Liver (tissue), 9 donors: ENCODE measurements around the gene PTPRN2. TPM values are rescaled to one million over a fixed set of nuclear protein-coding genes. Genes with fewer than 3 reads are reported as not detected.

Experiments
- DNase-seq: peaks from one replicate; pipeline ENCODE4 v3.0.0-alpha.2; 2017; ENCODE audit warnings: low spot score
- H3K27ac ChIP-seq, 2 donors: one replicate each; pipeline ENCODE4 v1.7.0; 2013; ENCODE audit warnings: inconsistent platforms in 2 of 2, low read length in 2 of 2, control low read depth in 1 of 2, low read depth in 1 of 2, mild to moderate bottlenecking in 1 of 2
- H3K27me3 ChIP-seq, 4 donors: one replicate each; pipeline versions ENCODE4 v1.6.1 to v1.7.0; 2013; ENCODE audit warnings: low read length in 3 of 4, inconsistent platforms in 1 of 4, mild to moderate bottlenecking in 1 of 4, moderate library complexity in 1 of 4; ENCODE audit not compliant: control insufficient read depth in 4 of 4, insufficient read depth in 4 of 4
- H3K36me3 ChIP-seq, 4 donors: one replicate each; pipeline versions ENCODE4 v1.6.1 to v1.7.0; 2013; ENCODE audit warnings: low read length in 3 of 4, mild to moderate bottlenecking in 3 of 4, low read depth in 1 of 4, moderate library complexity in 1 of 4; ENCODE audit not compliant: control insufficient read depth in 4 of 4, insufficient read depth in 3 of 4
- H3K4me1 ChIP-seq, 4 donors: one replicate each; pipeline versions ENCODE4 v1.6.1 to v1.7.0; 2013; ENCODE audit warnings: low read length in 3 of 4, mild to moderate bottlenecking in 3 of 4, moderate library complexity in 1 of 4; ENCODE audit not compliant: control insufficient read depth in 4 of 4, insufficient read depth in 4 of 4
- H3K4me3 ChIP-seq, 3 donors: one replicate each; pipeline versions ENCODE4 v1.6.1 to v1.7.0; 2013; ENCODE audit warnings: low read length in 3 of 3, control low read depth in 1 of 3, low read depth in 1 of 3, mild to moderate bottlenecking in 1 of 3
- H3K9ac ChIP-seq, 2 donors: one replicate each; pipeline ENCODE4 v1.7.0; 2013; ENCODE audit warnings: low read length in 2 of 2, mild to moderate bottlenecking in 2 of 2, moderate library complexity in 2 of 2, control low read depth in 1 of 2, low read depth in 1 of 2
- H3K9me3 ChIP-seq, 4 donors: one replicate each; pipeline versions ENCODE4 v1.6.1 to v1.7.0; 2013; ENCODE audit warnings: low read length in 3 of 4; ENCODE audit not compliant: control insufficient read depth in 4 of 4
- ATF3 ChIP-seq: IDR thresholded peaks from 2 replicates; pipeline ENCODE4 v1.6.1; 2016; ENCODE audit warnings: antibody characterized with exemption
- CTCF ChIP-seq: fragments of 150-350 bp; IDR thresholded peaks from 2 replicates; pipeline ENCODE4 v1.5.1; 2017; ENCODE audit warnings: improper control_type of control experiment, low read depth, low read length; ENCODE audit not compliant: missing input control
- EGR1 ChIP-seq, 2 donors: IDR thresholded peaks; 2 replicates each; pipeline ENCODE4 v1.6.1; 2016 to 2018; ENCODE audit warnings: antibody characterized with exemption in 2 of 2, low read depth in 2 of 2
- FOXA1 ChIP-seq: IDR thresholded peaks from 2 replicates; pipeline ENCODE4 v1.6.1; 2016; ENCODE audit warnings: antibody characterized with exemption
- FOXA2 ChIP-seq: IDR thresholded peaks from 2 replicates; pipeline ENCODE4 v1.6.1; 2016; ENCODE audit warnings: antibody characterized with exemption
- HNF4G ChIP-seq: IDR thresholded peaks from 2 replicates; pipeline ENCODE4 v1.6.1; 2016; ENCODE audit warnings: antibody characterized with exemption
- NR2F2 ChIP-seq: IDR thresholded peaks from 2 replicates; pipeline ENCODE4 v1.6.1; 2016; ENCODE audit warnings: antibody characterized with exemption
- RAD21 ChIP-seq, 2 donors: IDR thresholded peaks; 2 replicates each; pipeline ENCODE4 v1.6.1; 2016; ENCODE audit warnings: antibody characterized with exemption in 2 of 2, mild to moderate bottlenecking in 2 of 2
- REST ChIP-seq: IDR thresholded peaks from 2 replicates; pipeline ENCODE4 v1.6.1; 2016; ENCODE audit warnings: antibody characterized with exemption, mild to moderate bottlenecking
- RXRA ChIP-seq, 2 donors: IDR thresholded peaks; 2 replicates each; pipeline ENCODE4 v1.6.1; 2017 to 2018; ENCODE audit warnings: antibody characterized with exemption in 2 of 2, mild to moderate bottlenecking in 1 of 2
- SP1 ChIP-seq: IDR thresholded peaks from 2 replicates; pipeline ENCODE4 v1.6.1; 2018; ENCODE audit warnings: antibody characterized with exemption, mild to moderate bottlenecking
- TAF1 ChIP-seq: conservative IDR thresholded peaks from 2 replicates; pipeline ENCODE4 v1.6.1; 2016; ENCODE audit warnings: antibody characterized with exemption, mild to moderate bottlenecking
- YY1 ChIP-seq: IDR thresholded peaks from 2 replicates; pipeline ENCODE4 v1.6.1; 2016; ENCODE audit warnings: antibody characterized with exemption, mild to moderate bottlenecking
- WGBS: extraction: QIAGEN DNeasy Blood & Tissue Kit; methylation state at CpG from one replicate; pipeline ENCODE4 v1.1.7; 2013; 5-methylcytosine and 5-hydroxymethylcytosine counted together
- polyA plus RNA-seq, 2 donors: library from polyadenylated mRNA; stranded (reverse) in 1 of 2; unstranded in 1 of 2; fragments of 200-250 nt in 1 of 2; fragments of >200 nt in 1 of 2; fragmentation: Nextera tagmentation in 1 of 2; extraction: Ambion mirVana in 1 of 2; gene quantifications; one replicate each; pipeline versions ENCODE4 v1.2.1 to v1.2.3, GENCODE V29; 2013 to 2015
- total RNA-seq, 2 donors: library from RNA; depleted of rRNA; stranded (reverse); fragments of >200 nt; gene quantifications; one replicate each; pipeline ENCODE4 v1.2.3, GENCODE V29; 2014
- donor health status: healthy.
- donor health status: healthy.
- donor health status: healthy.
- donor health status: healthy.
- donor health status: healthy.

The PTPRN2 gene
- total and polyA plus RNA-seq, 4 donors = 0.75 to 1.9 (median 1.1) TPM

- Histone ChIP-seq H3K4me1 (no peaks in the 10 kb centered on the region), H3K36me3 (no peaks in the 10 kb centered on the region), H3K27me3 (peaks cover 0 to 6% (median 1%) of the 10 kb centered on the region in 4 donors), H3K4me3 (no peak overlapping the region), H3K27ac (no peak overlapping the region), H3K9me3 (peaks cover 3 to 10% (median 6%) of the 10 kb centered on the region in 4 donors), H3K9ac (no peak overlapping the region)
- no peak for DNase-seq
- TF ChIP-seq REST = no peak
- TF ChIP-seq CTCF = no peak
- no peak for TF ChIP-seq RAD21 (IDR thresholded peaks at IDR 0.05)
- TF ChIP-seq TAF1 = no peak
- no peak for TF ChIP-seq RXRA (IDR thresholded peaks at IDR 0.05)
- no peak for TF ChIP-seq FOXA2
- no peak for TF ChIP-seq FOXA1
- no peak for TF ChIP-seq EGR1 (IDR thresholded peaks at IDR 0.05; ENCODE audit: low read depth in 2 of 2)
- no peak for TF ChIP-seq ATF3
- TF ChIP-seq SP1 = no peak
- TF ChIP-seq YY1 = no peak
- TF ChIP-seq HNF4G = no peak
- 87% methylated on average over 6 of the region's 6 CpGs for WGBS
These were observed 547.4 kb downstream of the PTPRN2 start for GRCh38 chr7:158040199-158040598.

GRCh38 chr7:158039270-158039669 is 548.4 kb downstream of the PTPRN2 start:
- peaks cover 0 to 4% (median 1%) of the 10 kb centered on the region in 4 donors for H3K27me3 ChIP-seq

More at GRCh38 chr7:158039270-158039669, 548.4 kb downstream of the PTPRN2 start:
- no peak overlapping the region for H3K4me3 ChIP-seq
- TF ChIP-seq REST = no peak
- TF ChIP-seq NR2F2 = no peak
- H3K9me3 ChIP-seq = peaks cover 3 to 10% (median 6%) of the 10 kb centered on the region in 4 donors
- H3K27ac ChIP-seq = no peak overlapping the region
- H3K4me1 ChIP-seq = no peaks in the 10 kb centered on the region
- no peaks in the 10 kb centered on the region for H3K36me3 ChIP-seq
- H3K9ac ChIP-seq = no peak overlapping the region
- no peak for DNase-seq
